IPS-18c (cell line): ENCODE results near the gene ARHGAP26.

Experiments
- H3K4me3 ChIP-seq: 2 replicates; pipeline ENCODE4 v1.7.0; 2013; ENCODE audit warnings: low read depth, mild to moderate bottlenecking, low read length, moderate library complexity; ENCODE audit not compliant: insufficient read depth
- H3K9me3 ChIP-seq: one replicate; pipeline ENCODE4 v1.6.1; 2013; ENCODE audit warnings: mild to moderate bottlenecking, low read length, moderate library complexity; ENCODE audit not compliant: control insufficient read depth, insufficient read depth

ARHGAP26 gene, protein sequence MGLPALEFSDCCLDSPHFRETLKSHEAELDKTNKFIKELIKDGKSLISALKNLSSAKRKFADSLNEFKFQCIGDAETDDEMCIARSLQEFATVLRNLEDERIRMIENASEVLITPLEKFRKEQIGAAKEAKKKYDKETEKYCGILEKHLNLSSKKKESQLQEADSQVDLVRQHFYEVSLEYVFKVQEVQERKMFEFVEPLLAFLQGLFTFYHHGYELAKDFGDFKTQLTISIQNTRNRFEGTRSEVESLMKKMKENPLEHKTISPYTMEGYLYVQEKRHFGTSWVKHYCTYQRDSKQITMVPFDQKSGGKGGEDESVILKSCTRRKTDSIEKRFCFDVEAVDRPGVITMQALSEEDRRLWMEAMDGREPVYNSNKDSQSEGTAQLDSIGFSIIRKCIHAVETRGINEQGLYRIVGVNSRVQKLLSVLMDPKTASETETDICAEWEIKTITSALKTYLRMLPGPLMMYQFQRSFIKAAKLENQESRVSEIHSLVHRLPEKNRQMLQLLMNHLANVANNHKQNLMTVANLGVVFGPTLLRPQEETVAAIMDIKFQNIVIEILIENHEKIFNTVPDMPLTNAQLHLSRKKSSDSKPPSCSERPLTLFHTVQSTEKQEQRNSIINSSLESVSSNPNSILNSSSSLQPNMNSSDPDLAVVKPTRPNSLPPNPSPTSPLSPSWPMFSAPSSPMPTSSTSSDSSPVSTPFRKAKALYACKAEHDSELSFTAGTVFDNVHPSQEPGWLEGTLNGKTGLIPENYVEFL

DNA sequence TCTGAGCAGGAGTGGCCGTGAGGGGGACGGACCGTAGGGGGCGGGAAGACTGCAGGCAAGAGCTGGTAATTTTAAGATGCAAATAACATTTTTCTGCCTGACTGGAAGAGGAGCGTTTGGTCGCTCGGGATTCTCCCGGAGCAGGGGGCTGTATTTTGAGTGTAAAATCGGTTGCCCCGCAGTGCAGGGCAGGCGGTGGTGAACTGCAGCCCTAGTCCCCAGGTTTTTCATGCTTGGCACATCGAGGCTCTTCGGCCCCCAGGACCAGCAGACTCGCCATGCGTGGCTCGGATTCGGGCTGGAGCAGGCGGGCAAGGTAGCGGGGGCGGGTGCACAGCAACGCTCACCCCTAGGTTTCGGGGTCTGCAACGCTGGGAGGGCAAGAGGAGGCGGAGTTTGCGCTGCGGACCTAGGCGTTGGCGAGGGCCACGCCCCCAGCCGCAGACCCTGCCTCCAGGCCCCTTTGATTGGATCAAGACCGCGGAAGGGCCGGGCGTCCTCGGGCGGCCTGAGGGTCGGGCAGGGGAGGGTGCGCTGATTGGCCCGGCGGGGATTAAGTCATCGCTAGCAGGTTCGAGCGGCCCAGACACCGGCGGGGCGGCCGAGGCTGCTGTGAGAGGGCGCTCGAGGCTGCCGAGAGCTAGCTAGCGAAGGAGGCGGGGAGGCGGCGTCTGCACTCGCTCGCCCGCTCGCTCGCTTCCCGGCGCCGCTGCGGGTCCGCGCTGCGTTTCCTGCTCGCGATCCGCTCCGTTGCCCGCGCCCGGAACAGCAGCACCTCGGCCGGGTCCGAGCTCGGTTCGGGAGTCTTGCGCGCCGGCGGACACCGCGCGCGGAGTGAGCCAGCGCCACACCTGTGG is at the start of gene ARHGAP26:
Gene ARHGAP26, plus strand, starts transcription at position 585 of the 857 bp plus-strand sequence. CDS start 385 bp downstream, outside the sequence.
- H3K9me3 ChIP-seq, result no peaks in the 10 kb centered on the region
- peak within 1 kb of the TSS; percentile 97 for H3K4me3 ChIP-seq

DNA sequence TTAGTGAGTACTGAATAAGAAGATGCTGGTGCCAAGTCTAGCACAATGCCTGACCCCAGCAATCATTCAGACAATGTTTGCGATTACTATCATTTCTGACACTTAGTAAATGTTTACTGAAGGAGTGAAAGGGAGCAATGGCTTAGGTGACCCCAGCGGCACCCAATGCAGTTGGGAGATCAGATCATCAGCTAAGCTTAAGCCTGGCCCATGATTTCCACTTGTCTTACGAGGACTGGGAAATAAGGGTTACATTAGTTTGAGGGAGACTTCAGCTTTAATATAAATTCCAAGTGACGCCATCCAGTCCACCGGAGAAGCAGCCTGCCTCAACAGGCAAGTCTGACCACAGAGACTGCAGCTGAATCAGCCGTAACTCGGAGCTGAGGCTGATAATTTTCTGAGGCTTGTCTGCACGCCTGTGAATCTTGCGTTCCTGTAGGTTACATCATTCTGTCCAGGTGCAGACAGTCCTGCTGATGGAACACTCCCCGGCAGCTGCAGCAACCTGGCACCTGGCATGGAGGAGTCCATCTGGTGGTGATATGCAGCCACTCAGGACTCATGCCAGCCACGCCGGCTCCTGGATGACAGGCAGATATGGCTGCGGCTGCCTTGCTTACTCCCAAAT is 49.4 kb upstream of the ARHGAP26 start:
- no peak overlapping the region for H3K4me3 ChIP-seq

DNA sequence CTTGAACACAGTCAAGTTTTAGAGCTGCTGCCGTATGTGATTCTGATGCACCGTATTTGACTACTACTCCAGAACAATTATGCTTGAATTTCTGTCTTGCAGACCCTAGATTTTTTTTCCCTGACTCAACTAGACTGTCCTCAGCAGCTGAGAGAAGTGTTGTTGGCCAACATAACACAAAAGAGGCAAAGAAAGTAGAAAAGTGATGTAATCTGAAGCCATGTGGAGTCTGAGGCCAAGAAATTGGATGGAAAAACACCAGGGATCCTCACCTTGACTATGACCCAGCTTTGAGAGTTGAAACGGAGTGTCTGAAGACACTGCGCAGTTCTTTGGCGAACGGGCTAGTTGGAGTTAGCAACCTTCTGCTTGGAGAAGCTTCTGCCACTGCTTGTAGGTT is 48.0 kb upstream of the ARHGAP26 start:
- H3K4me3 ChIP-seq, result no peak overlapping the region
- H3K9me3 ChIP-seq, result no peaks in the 10 kb centered on the region

More for the DNA sequence above, 49.4 kb upstream of the ARHGAP26 start:
- no peaks in the 10 kb centered on the region for H3K9me3 ChIP-seq

DNA sequence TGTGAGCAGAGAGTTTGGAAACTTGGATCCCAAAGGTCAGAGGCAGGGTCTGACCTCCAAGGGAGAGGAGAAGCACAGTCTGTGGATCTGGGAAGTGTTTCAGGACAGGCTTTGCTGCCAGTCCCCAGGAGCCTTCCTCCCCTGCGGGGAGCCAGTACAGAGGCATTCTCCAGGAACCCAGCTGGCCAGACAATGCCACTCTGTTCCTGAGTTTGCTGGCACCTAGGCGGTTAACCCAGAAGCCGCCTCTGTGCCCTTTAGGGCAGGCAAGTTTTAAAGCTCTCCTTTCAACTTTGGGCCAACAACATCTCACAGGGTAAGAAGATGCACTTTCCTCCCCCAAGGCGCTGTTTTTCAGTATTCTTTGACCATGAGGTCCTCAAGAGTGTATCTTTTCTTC is 47.3 kb upstream of the ARHGAP26 start:
- Histone ChIP-seq H3K9me3 (no peaks in the 10 kb centered on the region), H3K4me3 (no peak overlapping the region)

DNA sequence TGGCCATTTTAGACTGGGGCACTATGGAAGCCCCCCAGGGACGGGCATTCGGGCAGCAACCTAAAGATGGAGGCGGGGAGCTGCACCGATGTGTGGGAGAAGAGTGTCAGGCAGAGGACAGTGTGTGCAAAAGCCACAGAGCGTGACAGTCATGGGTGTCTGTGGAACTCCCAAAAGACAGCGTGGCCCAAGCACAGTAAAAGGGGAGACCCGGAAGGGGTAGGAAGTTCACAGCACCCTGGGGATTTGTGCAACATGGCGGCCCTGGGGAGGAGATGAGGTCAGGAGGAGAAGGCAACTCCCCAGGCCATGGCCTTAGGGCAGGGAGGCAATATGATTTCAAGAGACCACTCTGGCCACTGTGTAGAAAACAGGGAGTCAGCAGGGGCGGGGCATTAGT is 45.4 kb upstream of the ARHGAP26 start:
- no peaks in the 10 kb centered on the region for H3K9me3 ChIP-seq

DNA sequence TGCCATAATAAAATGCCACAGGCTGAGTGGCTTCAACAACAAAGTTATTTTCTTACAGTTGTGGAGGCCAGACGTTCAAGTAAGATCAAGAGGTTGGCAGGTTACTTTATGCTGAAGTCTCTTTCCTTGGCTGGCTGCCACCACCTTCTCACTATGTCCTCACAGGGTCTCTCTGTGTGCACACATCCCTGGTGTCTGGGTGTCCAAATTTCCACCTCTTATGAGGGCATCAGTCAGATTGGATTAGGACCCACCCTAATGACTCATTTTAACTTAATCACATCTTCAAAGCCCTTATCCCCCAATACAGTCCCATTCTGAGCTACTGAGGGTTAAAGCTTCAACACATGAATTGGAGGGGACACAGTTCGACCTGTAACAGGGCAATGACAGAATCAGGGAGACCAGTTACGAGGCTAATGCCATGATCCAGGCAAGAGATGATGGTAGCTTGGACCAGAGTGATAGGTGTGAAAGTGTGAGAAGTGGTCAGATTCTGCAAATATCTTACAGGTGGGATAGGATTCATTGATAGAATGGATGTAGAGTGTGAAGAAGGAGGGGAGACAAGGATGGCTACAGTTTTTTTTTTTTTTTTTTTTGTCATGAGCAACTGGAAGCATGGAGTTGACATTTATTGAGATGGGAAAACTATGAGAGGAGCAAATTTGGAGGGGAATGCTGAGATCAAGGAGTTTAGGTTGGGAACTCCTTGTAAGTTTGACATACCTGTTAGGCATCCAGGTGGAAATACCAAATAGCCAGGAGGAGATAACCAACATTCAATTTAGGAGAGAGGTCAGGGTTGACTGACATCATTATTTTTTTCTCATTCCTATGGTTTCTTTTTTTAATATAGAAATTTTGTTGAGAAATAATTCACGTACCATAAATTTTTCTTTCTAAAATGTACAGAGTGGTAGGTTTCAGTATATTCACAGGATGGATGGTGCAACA is 44.7 kb upstream of the ARHGAP26 start:
- Histone ChIP-seq H3K4me3 (no peak overlapping the region), H3K9me3 (no peaks in the 10 kb centered on the region)

More for the DNA sequence above, 45.4 kb upstream of the ARHGAP26 start:
- no peak overlapping the region for H3K4me3 ChIP-seq

DNA sequence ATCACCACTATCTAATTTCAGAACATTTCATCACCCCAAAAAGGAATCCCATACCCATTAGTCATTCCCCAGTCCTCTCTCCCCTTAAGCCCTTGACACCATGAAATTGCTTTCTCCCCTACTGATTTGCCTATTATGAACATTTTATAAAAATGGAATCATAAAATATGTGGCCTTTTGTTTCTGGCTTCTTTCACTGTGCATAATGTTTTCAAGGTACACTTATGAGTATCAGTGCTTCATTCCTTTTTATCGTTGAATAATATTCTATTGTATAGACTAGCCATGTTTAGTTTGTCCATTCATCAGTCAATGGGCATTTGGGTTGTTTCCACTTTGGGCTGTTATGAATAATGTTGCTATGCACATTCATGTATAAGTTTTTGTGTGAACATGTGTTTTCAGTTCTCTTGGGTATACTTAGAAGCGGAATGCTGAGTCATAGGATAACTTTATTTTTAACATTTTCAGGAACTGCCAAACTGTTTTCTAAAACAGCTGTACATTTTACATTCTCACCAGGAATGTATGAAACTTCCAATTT is 43.9 kb upstream of the ARHGAP26 start:
- Histone ChIP-seq H3K4me3 (no peak overlapping the region), H3K9me3 (no peaks in the 10 kb centered on the region)

DNA sequence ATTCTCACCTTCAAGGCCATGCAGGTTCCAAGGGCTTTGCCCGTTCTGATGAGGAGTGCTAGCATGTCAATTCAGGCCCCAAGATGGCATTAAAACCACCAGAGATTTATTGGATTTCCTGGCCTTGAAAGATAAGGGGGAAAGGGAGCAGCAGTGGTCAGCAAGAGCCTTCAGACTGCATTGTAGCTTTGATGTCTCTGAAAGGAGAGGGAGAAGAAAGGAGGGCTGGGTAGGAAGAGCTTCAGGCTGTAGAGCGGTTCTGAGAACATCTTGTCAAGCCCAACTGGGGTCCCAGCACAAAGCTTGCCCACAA is 42.5 kb upstream of the ARHGAP26 start:
- Histone ChIP-seq H3K4me3 (no peak overlapping the region), H3K9me3 (no peaks in the 10 kb centered on the region)

DNA sequence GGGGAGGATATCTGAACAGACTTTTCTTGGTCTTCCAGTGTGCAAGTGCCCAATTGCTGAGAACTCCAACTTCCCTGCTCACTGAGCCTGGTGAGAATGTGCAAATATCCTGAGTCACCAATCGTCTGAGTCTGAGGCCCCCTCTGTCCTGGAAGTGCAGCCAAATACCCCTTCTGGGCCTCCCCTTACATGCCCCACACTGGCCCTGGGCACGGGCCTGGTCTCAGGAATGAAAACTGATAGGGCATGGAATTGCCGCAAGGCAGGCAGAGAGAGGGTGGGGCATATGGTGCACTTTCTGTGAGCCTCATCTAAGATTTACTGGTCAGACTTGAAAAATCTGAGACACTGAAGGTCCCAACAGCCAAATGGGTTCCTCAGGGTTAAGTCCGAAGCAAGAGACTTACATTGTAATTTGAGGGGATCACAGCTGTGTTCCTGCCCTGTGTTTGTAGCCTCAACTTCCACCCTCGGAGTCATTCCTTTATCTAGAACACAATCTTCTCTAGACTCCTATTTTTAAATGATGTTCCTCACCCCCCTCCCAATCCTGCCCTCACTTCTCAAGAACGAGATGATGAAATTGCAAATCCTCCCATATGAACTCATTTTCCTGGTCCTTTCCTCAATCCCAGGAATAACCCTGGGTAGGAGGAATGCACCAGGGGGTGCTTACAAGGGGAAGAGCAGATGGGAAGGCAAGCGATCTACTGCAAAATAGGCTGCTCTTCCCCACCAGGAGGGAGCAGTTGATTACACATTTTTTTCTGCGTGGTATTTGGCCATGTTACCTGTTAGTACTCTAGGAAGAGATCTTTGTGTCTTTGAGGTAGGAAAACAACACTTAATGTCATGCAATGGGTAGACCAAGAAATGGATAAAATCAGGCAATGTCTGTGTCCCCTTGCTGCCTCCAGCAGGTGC is 34.6 kb upstream of the ARHGAP26 start:
- Histone ChIP-seq H3K4me3 (no peak overlapping the region), H3K9me3 (no peaks in the 10 kb centered on the region)

DNA sequence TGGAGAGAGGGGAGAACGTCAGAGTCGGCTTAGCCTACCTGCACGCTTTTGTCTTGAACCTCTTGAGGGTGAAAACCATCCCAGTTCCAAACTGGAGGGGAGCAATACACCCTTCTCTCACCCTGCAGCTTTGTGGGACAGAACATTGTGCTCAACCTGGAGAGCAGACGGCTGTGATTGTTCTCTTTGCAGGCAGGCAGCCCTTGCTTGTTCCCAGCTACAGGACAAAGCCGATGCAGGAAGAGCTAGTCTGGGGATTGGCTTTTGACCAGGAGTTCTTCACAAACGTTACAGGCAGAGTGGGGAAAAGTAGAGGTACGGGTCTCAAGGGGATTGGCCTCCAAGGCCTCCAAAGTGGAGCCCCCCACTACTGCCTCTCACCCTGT is 33.9 kb upstream of the ARHGAP26 start:
- H3K4me3 ChIP-seq, result no peak overlapping the region

DNA sequence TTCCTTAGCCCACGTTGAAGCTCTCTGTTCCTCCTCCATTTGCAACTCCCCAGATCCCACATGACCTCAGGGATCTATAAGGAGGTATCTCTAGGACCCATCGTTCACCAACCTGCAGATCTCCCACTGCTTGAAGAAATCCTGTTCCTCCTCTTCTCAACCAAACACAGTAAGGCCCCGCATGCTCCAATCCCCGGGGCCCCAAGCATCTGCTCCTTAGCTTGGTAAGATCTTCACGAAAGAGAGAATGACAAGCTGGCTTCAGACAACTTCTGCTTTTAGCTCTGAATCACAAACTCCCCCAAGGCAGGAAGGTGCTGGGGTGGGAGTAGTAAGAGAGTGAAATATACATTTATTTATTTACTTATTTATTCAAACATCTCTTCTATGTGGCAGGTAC is 33.0 kb upstream of the ARHGAP26 start:
- Histone ChIP-seq H3K9me3 (no peaks in the 10 kb centered on the region), H3K4me3 (no peak overlapping the region)

More for the DNA sequence above, 33.9 kb upstream of the ARHGAP26 start:
- H3K9me3 ChIP-seq, result no peaks in the 10 kb centered on the region

DNA sequence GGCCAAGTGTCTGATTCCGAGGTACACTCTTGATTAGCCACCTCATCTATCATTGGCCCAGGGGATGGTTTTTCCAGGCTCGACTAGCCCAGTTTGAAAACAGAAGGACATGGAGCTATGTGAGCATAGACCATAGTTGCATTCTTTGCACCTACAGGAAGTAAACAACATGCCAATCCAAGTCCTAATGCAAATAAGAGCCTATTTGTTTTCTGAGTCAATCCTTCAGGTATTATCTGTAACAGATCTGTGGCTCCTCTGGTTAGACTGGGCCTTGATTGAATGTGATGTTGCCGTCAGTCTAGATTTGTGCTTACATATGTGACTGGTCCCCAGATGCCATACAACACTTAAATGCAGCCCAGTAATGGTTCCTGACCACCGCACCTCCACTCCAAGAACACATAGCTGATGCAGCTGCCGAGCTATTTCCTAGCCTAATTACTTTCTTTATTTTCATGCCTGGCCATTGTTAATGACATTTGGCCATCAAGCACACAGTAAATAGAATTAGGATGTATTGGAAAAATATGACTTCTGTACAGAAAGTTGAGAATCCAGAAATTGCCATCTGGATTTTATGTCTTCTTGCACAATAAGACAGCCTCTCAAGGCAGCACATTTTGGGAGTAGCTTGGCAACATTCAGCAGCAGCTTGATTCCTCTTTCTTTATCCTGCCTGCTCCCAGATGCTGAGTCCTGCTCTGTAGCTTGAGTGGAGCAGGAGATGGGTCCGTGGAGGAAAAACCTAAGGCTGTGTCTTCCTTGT is 29.5 kb upstream of the ARHGAP26 start:
- no peaks in the 10 kb centered on the region for H3K9me3 ChIP-seq
- H3K4me3 ChIP-seq, result no peak overlapping the region

DNA sequence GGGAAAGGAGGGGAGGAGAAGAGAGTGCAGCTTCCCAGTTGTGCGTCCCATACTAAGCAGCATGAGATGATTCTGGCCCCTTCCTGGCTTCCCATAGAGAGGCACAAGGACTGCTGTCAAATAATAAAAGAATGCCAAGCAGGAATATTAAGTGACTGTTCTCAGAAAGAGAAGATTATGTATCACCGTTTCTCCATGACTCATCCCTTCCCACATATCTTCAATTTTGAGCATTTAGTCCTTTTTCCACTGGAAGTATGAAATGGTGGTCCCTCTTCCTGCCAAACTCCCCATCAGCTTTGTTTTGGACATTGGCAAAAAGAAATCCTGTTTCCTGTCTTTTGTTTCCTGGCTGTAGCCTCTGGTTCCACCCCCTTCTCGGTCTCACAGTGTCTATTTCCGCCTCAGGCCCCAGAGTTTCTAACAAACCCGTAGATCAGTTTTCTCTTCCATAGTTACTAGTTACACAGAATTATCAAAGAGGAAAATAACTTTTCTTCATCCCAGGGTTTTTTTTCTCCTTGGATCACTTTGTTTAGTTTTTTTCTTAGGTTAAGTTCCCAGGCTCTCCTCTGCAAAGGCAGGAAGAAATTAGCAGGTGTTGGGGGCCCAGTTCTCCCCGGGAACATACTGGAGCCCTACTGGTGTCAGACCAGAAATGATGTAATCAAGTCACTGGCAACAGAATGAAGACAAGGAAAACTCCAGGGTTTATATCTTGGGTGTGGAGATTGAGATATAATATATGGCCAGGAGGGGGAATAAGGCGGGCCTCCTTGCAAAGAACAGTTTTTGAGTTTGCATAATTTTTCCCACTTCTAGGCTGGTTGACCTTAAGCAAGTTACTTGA is 26.4 kb upstream of the ARHGAP26 start:
- H3K9me3 ChIP-seq, result no peaks in the 10 kb centered on the region
- H3K4me3 ChIP-seq, result no peak overlapping the region

DNA sequence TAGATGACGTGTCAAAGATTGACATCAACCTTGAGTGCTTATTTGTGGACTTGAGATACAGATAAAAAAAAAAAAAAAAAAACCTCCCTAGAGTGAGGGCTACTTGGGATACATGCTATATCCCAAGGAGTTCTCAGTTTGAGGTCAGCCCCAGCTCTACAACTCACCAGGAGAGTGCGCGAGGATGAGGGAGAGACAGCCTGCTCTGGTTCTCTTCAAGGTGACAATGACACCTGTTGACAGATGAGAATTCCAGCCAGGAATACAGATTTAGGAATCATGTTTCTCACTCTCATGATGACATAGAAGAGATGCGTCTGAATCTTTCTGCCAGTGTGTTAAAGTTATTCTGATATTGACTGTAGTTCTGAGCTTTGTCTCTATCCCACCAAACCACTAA is 24.9 kb upstream of the ARHGAP26 start:
- Histone ChIP-seq H3K9me3 (no peaks in the 10 kb centered on the region), H3K4me3 (no peak overlapping the region)
